GM12891 (cell line): ENCODE measurements around the gene ZNF836.

Experiments used
- POLR2A ChIP-seq: IDR thresholded peaks from 2 replicates; pipeline ENCODE4 v1.6.1; 2011; ENCODE audit warnings: low read depth, low read length, control low read depth
- TAF1 ChIP-seq: IDR thresholded peaks from 2 replicates; pipeline ENCODE4 v1.6.1; 2011; ENCODE audit warnings: low read depth, low read length, control low read depth

DNA sequence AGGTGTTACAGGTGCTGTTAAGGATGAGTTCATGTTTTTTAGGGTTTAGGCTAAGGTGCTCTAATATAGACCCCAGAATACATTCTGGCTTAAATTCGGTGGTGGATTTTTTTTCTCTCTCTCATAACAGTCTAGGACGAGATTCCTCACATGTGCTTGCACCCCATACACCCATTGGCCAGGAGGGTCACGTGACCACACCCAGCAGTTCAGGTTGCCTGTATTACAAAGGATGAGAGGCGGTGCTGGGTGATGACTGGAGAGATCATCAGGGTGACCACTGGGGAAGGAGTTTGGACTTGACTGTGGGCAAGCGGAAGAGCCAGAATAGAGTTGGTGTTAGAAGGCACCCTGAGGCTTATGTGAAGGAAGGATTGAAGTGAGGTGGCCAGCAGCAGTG, 46.2 kb upstream of the ZNF836 start:
- no peak for TF ChIP-seq POLR2A
- TF ChIP-seq TAF1 = no peak
